ENCODE measurements around the gene EVC. TPM values are rescaled to one million over a fixed set of nuclear protein-coding genes. Genes with fewer than 3 reads are reported as not detected.

Gene EVC
- total RNA-seq, 4 donors from 2014 or later = 4.9 to 48.3 (median 38.0) TPM

DNA sequence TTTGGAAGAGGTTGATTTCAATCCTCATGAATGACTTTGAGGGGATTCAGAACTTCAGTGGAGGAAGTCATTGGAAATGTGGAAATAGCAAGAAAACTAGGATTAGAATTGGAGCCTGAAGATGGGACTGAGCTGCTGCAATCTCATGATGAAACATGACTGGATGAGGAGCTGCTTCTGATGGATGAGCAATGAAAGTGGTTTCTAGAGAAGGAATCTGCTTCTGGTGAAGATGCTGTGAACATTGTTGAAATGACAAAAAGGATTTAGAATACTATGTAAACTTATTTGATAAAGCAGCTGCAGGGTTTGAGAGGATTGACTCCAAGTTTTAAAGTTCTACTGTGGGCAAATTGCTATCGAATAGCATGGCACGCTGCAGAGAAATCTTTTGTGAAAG is 27.1 kb downstream of the EVC start:
- Histone ChIP-seq H3K36me3 (no peaks in the 10 kb centered on the region), H3K27ac (no peak overlapping the region), H3K27me3 (no peaks in the 10 kb centered on the region), H3K4me3 (no peak overlapping the region), H3K4me1 (no peaks in the 10 kb centered on the region), H3K9me3 (no peaks in the 10 kb centered on the region)
- intact Hi-C loops (cut with DNase I; ENCODE audit: low total_unique reads) = no loop called here
- DNase-seq = no peak
- TF ChIP-seq, protein P1, sequence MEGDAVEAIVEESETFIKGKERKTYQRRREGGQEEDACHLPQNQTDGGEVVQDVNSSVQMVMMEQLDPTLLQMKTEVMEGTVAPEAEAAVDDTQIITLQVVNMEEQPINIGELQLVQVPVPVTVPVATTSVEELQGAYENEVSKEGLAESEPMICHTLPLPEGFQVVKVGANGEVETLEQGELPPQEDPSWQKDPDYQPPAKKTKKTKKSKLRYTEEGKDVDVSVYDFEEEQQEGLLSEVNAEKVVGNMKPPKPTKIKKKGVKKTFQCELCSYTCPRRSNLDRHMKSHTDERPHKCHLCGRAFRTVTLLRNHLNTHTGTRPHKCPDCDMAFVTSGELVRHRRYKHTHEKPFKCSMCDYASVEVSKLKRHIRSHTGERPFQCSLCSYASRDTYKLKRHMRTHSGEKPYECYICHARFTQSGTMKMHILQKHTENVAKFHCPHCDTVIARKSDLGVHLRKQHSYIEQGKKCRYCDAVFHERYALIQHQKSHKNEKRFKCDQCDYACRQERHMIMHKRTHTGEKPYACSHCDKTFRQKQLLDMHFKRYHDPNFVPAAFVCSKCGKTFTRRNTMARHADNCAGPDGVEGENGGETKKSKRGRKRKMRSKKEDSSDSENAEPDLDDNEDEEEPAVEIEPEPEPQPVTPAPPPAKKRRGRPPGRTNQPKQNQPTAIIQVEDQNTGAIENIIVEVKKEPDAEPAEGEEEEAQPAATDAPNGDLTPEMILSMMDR (IDR thresholded peaks at IDR 0.05) = no peak
- TF ChIP-seq POLR2A (IDR thresholded peaks at IDR 0.05) = no peak

DNA sequence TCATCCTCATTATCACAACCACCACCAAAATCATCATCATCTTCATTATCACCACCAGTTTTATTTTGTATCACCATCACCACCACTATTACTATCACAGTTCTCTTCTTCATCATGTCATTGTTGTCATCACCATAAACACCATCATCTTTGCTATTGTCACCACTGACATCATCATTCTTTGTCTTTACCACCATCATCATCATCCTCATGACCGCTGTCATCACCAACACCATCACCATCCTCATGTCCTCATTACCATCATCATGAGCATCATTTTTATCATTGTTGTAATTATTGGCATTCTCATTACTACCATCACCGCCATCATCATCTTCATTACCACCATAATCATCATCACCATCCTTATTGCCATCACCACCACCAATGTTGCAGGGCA is 31.4 kb downstream of the EVC start:
- intact Hi-C loops (cut with DNase I; ENCODE audit: low total_unique reads) = no loop called here
- Histone ChIP-seq H3K9me3 (no peaks in the 10 kb centered on the region), H3K4me1 (no peaks in the 10 kb centered on the region), H3K27me3 (no peaks in the 10 kb centered on the region), H3K36me3 (no peaks in the 10 kb centered on the region), H3K27ac (no peak overlapping the region), H3K4me3 (no peak overlapping the region)
- DNase-seq = no peak
- TF ChIP-seq, protein P1 (IDR thresholded peaks at IDR 0.05) = no peak

DNA sequence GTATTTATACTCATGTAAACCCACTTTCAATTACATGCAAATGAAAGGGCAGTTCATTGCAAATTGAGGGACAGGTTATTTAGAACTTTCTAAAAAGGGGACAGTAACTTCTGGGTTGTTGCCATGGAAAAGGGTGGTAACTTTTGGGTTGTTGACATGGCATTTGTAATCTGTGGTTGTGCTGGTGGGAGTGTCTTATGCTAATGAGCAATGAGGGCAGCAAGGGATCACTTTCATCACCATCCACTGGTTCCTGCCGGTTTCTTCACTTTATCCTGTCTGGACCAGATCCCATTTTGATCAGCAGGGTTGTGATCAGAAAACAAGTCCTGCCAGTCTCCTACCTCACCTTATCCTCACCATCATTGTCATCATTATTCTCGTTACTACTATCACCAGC is 32.0 kb downstream of the EVC start:
- Histone ChIP-seq H3K4me3 (no peak overlapping the region), H3K27me3 (no peaks in the 10 kb centered on the region), H3K36me3 (no peaks in the 10 kb centered on the region), H3K27ac (no peak overlapping the region), H3K4me1 (peaks cover 0 to 3% of the 10 kb centered on the region in 2 donors), H3K9me3 (no peaks in the 10 kb centered on the region)
- no peak for TF ChIP-seq POLR2A (IDR thresholded peaks at IDR 0.05)
- TF ChIP-seq, protein P1 (IDR thresholded peaks at IDR 0.05) = no peak
- intact Hi-C loops (cut with DNase I; ENCODE audit: low total_unique reads) = no loop called here
- DNase-seq = no peak

DNA sequence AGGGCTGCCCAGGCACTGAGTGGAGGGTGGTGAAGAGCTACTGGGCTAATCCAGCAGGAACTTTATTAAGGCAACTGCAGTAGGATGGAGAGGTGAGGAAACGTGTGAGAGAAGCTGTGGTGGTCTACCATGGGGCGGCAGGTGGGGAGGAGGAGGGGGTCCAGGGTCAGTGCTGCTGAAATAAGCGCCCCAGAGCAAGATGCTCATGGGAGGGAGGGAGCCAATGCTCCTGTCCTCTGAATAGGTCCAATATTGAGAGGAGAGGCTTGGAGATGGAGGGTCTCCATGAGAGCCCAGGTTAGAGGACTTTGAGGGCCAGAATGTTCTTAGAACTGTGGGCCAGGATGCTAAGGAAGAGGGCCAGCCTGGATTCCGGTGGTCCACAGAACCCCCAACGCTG is 35.2 kb downstream of the EVC start:
- no peak for DNase-seq
- Histone ChIP-seq H3K4me3 (no peak overlapping the region), H3K27ac (no peak overlapping the region), H3K9me3 (no peaks in the 10 kb centered on the region), H3K27me3 (no peaks in the 10 kb centered on the region), H3K36me3 (no peaks in the 10 kb centered on the region), H3K4me1 (peaks cover 0 to 4% of the 10 kb centered on the region in 2 donors)
- intact Hi-C loops (cut with DNase I; ENCODE audit: low total_unique reads) = no loop called here
- no peak for TF ChIP-seq POLR2A (IDR thresholded peaks at IDR 0.05)
- TF ChIP-seq, protein P1 (IDR thresholded peaks at IDR 0.05) = no peak

DNA sequence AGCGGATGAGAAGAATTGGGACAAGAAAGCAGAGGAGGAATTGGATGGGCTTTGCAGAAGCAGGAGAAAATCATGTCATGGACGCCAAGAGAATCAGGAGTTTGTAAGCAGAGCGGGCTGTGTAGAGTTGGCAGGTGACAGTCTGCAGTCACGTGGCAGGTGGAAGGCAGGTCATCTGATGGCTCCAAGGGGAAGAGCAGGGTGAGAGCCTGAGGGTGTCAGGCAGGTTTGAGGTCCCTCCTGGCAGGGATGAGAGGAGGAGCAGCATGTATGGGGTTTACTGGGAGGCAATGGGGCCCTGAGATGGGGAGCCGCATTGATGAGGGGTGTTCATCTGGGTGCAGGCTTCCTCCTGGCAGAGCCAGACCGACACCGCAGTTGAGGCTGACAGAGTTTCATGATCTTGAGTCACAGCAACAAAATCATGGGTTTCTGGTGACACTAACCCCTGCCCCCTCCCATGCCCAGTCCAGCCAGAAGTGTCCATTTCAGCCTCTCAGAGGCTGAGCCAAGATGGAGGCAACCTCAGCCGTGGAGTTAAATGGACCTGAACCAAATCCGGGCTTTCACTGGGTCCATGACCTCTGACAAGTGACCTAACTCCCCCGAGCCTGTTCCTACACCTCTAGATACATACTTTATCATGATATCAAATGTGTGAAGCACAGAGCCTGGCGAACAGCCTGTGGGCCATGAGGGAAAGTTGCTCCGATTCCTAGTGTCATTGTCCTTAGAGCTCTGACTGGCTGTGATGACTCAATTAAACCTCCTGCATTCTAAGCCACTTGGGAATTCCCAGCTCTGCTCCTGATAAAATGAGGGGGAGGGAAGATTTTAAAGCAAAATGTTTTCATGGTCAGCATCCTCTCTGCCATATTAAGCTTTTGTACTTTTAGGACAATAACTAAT is 36.1 kb downstream of the EVC start:
- H3K4me3 ChIP-seq = no peak overlapping the region
- H3K27ac ChIP-seq = peak overlapping the region; percentile 28 to 36
- no peak for TF ChIP-seq POLR2A (IDR thresholded peaks at IDR 0.05)
- TF ChIP-seq, protein P1 (IDR thresholded peaks at IDR 0.05) = no peak
- peaks cover 0 to 4% of the 10 kb centered on the region in 2 donors for H3K4me1 ChIP-seq
- no peak for DNase-seq
- H3K36me3 ChIP-seq = no peaks in the 10 kb centered on the region
- no peaks in the 10 kb centered on the region for H3K9me3 ChIP-seq
- H3K27me3 ChIP-seq = no peaks in the 10 kb centered on the region
- intact Hi-C loops (cut with DNase I; ENCODE audit: low total_unique reads) = no loop called here
